C4-2B (cell line): ENCODE measurements around the gene ZNF232.

Experiments
- ZFX ChIP-seq: fragments of 450-650 bp; IDR thresholded peaks from 2 replicates; pipeline ENCODE4 v1.6.1; 2017
- TF ChIP-seq, protein P1 (sequence below): fragments of 450-650 bp; conservative IDR thresholded peaks from 2 replicates; pipeline ENCODE4 v1.5.1; 2017; ENCODE audit warnings: mild to moderate bottlenecking

DNA sequence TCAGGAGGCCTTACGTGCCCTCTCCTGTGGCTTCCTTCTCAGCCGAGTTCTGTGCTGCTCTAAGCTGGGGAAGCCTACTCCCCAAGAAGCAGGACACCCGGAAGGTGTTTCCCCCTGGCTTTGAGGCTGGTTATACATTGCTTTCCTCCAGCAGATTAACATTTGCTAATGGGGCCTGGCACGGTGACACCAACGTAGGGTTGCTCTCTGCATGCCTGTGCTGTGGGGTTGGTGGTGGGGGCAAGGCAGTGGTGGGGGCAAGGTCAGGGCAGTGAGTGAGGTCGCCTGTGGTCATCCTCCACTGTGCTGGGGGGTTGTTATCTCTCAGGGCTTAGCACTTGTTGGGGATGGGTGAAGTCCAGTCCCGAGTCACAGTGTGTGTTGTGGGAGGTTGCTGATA lies 8.4 kb upstream of the ZNF232 start:
- TF ChIP-seq, protein P1, sequence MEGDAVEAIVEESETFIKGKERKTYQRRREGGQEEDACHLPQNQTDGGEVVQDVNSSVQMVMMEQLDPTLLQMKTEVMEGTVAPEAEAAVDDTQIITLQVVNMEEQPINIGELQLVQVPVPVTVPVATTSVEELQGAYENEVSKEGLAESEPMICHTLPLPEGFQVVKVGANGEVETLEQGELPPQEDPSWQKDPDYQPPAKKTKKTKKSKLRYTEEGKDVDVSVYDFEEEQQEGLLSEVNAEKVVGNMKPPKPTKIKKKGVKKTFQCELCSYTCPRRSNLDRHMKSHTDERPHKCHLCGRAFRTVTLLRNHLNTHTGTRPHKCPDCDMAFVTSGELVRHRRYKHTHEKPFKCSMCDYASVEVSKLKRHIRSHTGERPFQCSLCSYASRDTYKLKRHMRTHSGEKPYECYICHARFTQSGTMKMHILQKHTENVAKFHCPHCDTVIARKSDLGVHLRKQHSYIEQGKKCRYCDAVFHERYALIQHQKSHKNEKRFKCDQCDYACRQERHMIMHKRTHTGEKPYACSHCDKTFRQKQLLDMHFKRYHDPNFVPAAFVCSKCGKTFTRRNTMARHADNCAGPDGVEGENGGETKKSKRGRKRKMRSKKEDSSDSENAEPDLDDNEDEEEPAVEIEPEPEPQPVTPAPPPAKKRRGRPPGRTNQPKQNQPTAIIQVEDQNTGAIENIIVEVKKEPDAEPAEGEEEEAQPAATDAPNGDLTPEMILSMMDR, result no peak
- TF ChIP-seq ZFX, result no peak
